Measurements from ENCODE around the gene SRPRB. TPM values are rescaled to one million over a fixed set of nuclear protein-coding genes. Genes with fewer than 3 reads are reported as not detected.

The SRPRB gene
- total and polyA plus RNA-seq, 9 donors: 30.9 to 45.5 (median 36.5) TPM

DNA sequence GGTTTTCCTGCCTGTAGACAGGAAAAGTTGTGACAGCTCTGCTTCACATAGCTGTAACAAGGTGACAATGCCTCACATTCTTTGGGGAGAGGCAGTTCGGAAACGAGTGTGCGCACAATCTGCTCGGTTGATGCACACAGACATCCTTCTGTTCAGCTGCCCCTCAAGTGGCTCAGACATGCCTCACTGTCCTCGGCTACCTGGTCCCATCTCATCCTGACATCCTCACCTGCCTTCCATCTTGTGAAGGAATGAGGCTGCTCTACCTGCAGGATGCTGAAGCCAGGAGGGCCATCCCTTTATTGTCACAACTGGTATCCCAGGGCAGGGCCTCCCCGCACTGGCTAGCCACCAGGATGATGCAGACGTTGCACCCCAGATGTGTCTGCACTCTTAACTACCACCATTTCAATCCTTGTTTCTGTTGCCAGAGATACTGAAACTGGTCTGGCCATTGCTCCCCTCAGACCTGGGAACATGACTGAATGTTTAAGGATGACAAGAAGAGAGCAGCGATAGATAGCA, 19.4 kb downstream of the SRPRB start:
- H3K4me3 ChIP-seq (ENCODE audit: low read length): no peak overlapping the region
- WGBS (ENCODE audit: insufficient coverage): 75% methylated on average over 5 of the region's 8 CpGs
- H3K9me3 ChIP-seq (replicated peaks; ENCODE audit: control insufficient read depth, low read depth, low read length): no peaks in the 10 kb centered on the region
- H3K4me1 ChIP-seq (ENCODE audit: control insufficient read depth, insufficient read depth, low read length): no peaks in the 10 kb centered on the region
- DNase-seq: no peak
- peaks cover 56% of the 10 kb centered on the region for H3K36me3 ChIP-seq (ENCODE audit: control insufficient read depth, insufficient read depth, low read length)
- H3K27ac ChIP-seq (ENCODE audit: low read length): no peak overlapping the region
- H3K27me3 ChIP-seq (ENCODE audit: control insufficient read depth, insufficient read depth, low read length): no peaks in the 10 kb centered on the region

DNA sequence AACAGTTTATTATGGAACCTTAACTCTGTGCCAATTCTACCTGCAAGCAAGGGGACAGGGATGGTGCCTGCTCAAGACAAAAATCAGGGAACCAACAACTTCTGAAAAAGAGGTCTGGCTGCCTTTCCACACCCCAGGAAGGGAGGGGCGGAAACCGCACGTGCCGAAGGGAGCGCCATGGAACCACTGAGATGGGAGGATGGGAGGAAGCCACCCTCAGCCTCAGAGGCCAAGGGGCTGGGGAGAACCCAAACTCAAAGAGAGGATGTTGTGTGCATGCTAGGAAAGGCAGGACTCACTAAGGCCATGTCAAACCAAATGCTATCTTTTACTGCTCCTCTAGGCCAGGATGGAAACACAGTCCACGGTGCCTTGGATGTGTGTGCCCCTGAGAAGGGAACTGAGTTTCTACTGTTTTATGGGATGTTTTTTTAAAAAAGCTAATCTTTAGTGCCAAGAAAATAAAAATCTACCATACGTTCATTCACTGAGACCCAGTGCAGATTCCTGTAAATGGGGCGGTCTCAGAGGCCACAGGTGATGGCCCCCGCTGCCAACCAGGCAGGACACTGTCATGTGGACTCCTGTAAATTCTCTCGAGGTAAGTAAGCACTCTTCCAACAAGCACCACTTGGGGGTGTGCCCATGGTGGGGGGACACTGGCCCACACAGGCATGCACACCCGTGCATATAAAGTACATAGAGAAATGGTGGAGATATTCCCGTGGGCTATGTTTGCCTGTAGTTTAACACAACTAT, 20.5 kb downstream of the SRPRB start:
- no peak overlapping the region for H3K4me3 ChIP-seq (ENCODE audit: low read length)
- H3K4me1 ChIP-seq (ENCODE audit: control insufficient read depth, insufficient read depth, low read length): no peaks in the 10 kb centered on the region
- DNase-seq: no peak
- WGBS (ENCODE audit: insufficient coverage): 92% methylated on average over 7 of the region's 12 CpGs
- H3K27ac ChIP-seq (ENCODE audit: low read length): no peak overlapping the region
- H3K36me3 ChIP-seq (ENCODE audit: control insufficient read depth, insufficient read depth, low read length): peaks cover 45% of the 10 kb centered on the region
- H3K9me3 ChIP-seq (replicated peaks; ENCODE audit: control insufficient read depth, low read depth, low read length): no peaks in the 10 kb centered on the region
- no peaks in the 10 kb centered on the region for H3K27me3 ChIP-seq (ENCODE audit: control insufficient read depth, insufficient read depth, low read length)

DNA sequence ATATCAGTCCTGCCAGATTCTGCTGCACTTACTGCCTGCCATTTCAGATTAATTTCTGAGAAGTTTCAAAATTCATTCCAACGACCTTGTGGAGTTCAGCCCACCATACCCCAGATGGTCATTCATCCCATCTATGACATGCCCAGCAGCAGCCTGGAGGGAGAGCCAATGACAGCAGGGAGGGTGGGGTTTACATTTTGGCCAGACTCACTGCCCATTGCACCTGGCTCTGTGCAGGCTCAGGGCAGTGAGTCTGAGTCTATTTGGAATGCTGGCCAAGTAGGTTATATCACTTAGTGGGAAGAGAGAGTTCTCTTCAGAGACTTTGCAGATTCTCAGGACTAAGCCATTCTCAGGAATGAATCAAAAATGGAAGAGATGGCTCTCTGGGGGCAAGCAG, 21.5 kb downstream of the SRPRB start:
- no peaks in the 10 kb centered on the region for H3K9me3 ChIP-seq (replicated peaks; ENCODE audit: control insufficient read depth, low read depth, low read length)
- no peak overlapping the region for H3K27ac ChIP-seq (ENCODE audit: low read length)
- H3K27me3 ChIP-seq (ENCODE audit: control insufficient read depth, insufficient read depth, low read length): no peaks in the 10 kb centered on the region
- no peaks in the 10 kb centered on the region for H3K4me1 ChIP-seq (ENCODE audit: control insufficient read depth, insufficient read depth, low read length)
- H3K4me3 ChIP-seq (ENCODE audit: low read length): no peak overlapping the region
- H3K36me3 ChIP-seq (ENCODE audit: control insufficient read depth, insufficient read depth, low read length): peaks cover 36% of the 10 kb centered on the region
- no peak for DNase-seq
- WGBS (ENCODE audit: insufficient coverage): no CpG with 5 or more reads among the region's 1 CpG

DNA sequence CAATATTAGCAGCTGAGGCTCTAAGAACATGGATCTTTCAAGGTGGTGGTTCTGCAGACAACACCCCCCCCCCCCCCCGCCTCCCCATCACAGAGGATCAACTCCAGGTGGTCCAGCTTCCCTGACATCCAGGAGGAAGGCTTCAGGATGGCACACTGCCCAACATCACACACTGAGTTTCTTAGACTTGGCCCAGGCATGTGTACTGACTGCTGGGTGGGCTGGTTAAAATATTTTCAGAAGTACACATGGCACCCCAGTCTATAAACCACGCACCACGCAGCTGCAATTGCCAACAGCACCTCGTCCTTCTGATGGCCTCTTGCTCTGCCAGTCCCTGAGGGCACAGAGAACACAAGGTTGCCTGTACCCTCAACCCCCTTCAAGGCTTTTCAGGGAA, 22.1 kb downstream of the SRPRB start:
- Histone ChIP-seq H3K36me3 (ENCODE audit: control insufficient read depth, insufficient read depth, low read length) (peaks cover 30% of the 10 kb centered on the region), H3K4me3 (ENCODE audit: low read length) (no peak overlapping the region), H3K27ac (ENCODE audit: low read length) (no peak overlapping the region), H3K4me1 (ENCODE audit: control insufficient read depth, insufficient read depth, low read length) (no peaks in the 10 kb centered on the region), H3K9me3 (replicated peaks; ENCODE audit: control insufficient read depth, low read depth, low read length) (no peaks in the 10 kb centered on the region), H3K27me3 (ENCODE audit: control insufficient read depth, insufficient read depth, low read length) (no peaks in the 10 kb centered on the region)
- WGBS (ENCODE audit: insufficient coverage): no CpG with 5 or more reads among the region's 4 CpGs
- no peak for DNase-seq

DNA sequence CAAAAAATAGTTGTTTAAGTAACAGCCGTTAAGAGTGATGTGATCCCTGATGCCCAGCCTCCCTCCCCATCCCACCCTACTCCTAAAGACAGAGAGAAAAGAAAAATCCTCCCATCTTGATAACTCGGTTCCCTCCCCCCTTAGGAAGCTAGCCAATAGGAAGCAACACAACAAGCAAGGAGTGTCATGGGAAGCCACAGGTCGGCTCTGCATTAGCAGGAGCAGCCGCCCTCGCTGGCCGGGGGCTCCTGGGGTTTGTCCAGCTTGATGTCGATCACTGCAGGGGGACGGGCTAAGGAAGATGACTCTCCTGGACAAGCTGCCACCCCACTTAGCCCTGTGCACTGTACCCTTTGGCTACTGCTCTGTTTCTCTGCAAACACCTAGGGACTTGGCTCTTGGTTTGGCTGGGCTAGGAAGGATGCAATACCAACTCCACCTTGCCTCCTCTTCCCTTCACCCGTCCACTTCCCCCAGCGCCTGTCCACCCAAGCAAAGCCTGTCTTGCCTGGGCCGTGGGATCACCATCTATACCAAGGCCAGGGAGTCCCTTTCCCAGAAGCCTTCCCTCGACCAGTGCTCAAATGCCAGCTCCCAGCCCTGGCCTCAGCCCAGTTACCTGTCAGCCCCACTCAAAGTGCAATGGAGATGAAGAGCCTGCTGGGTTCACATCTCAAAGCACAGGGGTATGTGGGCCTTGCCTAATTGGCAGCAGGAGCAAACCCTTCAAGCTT, 23.1 kb downstream of the SRPRB start:
- no peaks in the 10 kb centered on the region for H3K4me1 ChIP-seq (ENCODE audit: control insufficient read depth, insufficient read depth, low read length)
- no peaks in the 10 kb centered on the region for H3K27me3 ChIP-seq (ENCODE audit: control insufficient read depth, insufficient read depth, low read length)
- H3K4me3 ChIP-seq (ENCODE audit: low read length): no peak overlapping the region
- DNase-seq: no peak
- H3K36me3 ChIP-seq (ENCODE audit: control insufficient read depth, insufficient read depth, low read length): peaks cover 22% of the 10 kb centered on the region
- WGBS (ENCODE audit: insufficient coverage): 67% methylated on average over 9 of the region's 12 CpGs
- H3K9me3 ChIP-seq (replicated peaks; ENCODE audit: control insufficient read depth, low read depth, low read length): no peaks in the 10 kb centered on the region
- H3K27ac ChIP-seq (ENCODE audit: low read length): no peak overlapping the region

DNA sequence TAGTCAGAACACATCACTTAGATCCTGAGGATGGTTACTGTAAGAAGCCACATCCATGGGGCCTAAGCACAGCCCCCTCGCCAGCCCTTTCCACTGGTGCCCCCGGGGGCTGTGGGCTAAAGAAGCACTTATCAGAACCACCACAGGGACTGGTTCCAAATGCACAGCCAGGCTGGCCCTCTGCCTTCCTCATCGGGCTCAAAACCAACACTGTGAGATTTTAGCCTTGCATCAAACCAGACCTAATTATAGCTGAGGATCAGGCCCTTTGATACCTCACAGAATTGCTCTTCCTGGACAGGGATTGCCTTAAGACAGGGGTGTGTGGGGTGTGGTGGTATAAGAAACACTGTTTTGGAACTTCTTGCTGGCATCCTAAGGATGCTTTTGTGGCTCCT, 23.7 kb downstream of the SRPRB start:
- DNase-seq: no peak
- H3K27ac ChIP-seq (ENCODE audit: low read length): no peak overlapping the region
- H3K4me3 ChIP-seq (ENCODE audit: low read length): no peak overlapping the region

DNA sequence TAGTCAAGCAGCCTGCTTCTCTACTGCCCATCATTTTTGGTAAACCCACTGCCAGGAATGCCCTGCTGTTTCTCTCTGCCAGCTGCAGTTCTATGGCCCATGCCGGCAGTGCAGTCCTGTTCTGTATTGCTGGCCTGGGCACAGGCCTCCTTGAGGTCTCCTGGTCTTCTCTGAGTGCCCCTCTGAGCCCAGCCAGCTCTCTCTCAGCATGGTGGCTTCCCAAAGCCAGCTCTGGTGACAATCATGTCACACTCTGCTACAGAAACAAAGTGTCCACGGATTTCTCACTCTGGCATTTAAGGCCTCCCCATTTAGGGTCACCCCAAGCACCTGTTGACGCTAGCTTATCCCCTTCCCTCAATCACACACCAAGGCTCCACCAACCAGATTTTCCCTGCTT, 24.5 kb downstream of the SRPRB start:
- no peak for DNase-seq
- WGBS (ENCODE audit: insufficient coverage): 77% methylated on average over 3 of the region's 3 CpGs

More for the DNA sequence above, 23.7 kb downstream of the SRPRB start:
- no peaks in the 10 kb centered on the region for H3K27me3 ChIP-seq (ENCODE audit: control insufficient read depth, insufficient read depth, low read length)
- H3K4me1 ChIP-seq (ENCODE audit: control insufficient read depth, insufficient read depth, low read length): no peaks in the 10 kb centered on the region
- H3K9me3 ChIP-seq (replicated peaks; ENCODE audit: control insufficient read depth, low read depth, low read length): no peaks in the 10 kb centered on the region
- peaks cover 16% of the 10 kb centered on the region for H3K36me3 ChIP-seq (ENCODE audit: control insufficient read depth, insufficient read depth, low read length)
- 87% methylated on average over 2 of the region's 3 CpGs for WGBS (ENCODE audit: insufficient coverage)

DNA sequence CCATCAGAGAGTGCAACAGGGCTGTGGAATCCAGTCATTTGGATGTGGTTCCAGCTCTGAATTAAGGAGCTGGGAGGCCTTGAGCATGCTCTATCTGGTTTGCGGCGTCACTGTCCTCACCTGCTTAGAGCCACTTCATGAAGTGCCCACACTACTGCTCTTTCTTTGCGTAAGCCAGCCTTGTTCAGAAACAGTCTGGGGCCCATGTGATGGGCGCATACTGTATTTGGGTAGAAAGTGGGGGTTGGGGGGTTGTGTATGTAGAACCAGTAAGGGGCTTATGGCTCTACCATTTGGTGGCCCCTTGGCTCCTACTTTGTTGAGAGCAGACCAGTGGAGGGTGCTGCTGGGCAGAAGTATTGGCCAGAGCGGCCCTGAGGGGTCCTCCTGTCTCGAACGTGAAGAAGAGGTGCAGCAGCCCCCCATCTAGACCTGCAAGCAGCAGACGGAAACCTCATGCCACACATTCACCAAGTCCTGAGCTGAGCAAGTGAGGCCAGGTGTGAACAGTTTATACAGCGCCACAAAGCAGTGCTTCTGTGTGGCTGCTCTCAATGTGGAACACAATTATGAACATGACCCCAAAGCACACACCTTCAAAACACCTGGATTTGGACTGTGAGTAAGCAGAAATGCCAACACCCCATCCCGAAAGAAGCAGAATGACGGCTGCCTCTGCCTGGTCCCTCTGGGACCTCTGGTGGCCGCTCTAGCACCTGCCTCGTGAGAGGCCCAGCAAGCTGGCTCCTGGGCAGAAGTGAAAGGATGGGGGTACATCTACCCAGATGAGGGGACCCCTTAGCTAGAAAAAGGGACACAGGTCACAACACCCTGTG, 26.6 kb downstream of the SRPRB start:
- Histone ChIP-seq H3K27me3 (ENCODE audit: control insufficient read depth, insufficient read depth, low read length) (no peaks in the 10 kb centered on the region), H3K27ac (ENCODE audit: low read length) (no peak overlapping the region), H3K4me1 (ENCODE audit: control insufficient read depth, insufficient read depth, low read length) (no peaks in the 10 kb centered on the region), H3K36me3 (ENCODE audit: control insufficient read depth, insufficient read depth, low read length) (peaks cover 6% of the 10 kb centered on the region), H3K9me3 (replicated peaks; ENCODE audit: control insufficient read depth, low read depth, low read length) (no peaks in the 10 kb centered on the region), H3K4me3 (ENCODE audit: low read length) (no peak overlapping the region)
- DNase-seq: no peak
- WGBS (ENCODE audit: insufficient coverage): 72% methylated on average over 6 of the region's 13 CpGs

More for the DNA sequence above, 24.5 kb downstream of the SRPRB start:
- Histone ChIP-seq H3K27me3 (ENCODE audit: control insufficient read depth, insufficient read depth, low read length) (no peaks in the 10 kb centered on the region), H3K4me3 (ENCODE audit: low read length) (no peak overlapping the region), H3K36me3 (ENCODE audit: control insufficient read depth, insufficient read depth, low read length) (peaks cover 8% of the 10 kb centered on the region), H3K27ac (ENCODE audit: low read length) (no peak overlapping the region), H3K9me3 (replicated peaks; ENCODE audit: control insufficient read depth, low read depth, low read length) (no peaks in the 10 kb centered on the region), H3K4me1 (ENCODE audit: control insufficient read depth, insufficient read depth, low read length) (no peaks in the 10 kb centered on the region)

DNA sequence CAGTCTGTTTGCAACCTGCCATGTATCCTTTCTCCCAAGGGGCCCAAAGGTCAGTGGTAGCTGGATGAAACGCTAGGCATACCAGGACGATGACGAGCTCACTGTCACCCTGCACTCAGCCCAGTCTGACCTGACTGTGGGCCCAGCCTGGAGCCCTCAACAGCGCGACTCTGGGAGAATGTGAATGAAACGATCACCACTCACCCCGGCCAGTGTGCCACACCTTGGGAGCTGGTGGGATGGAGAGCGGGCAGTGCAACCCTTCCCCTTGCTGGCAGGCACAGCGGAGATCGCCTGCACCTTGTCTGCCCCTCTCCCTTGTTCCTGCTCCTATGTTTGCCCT, 27.2 kb downstream of the SRPRB start:
- no peak overlapping the region for H3K4me3 ChIP-seq (ENCODE audit: low read length)
- peaks cover 6% of the 10 kb centered on the region for H3K36me3 ChIP-seq (ENCODE audit: control insufficient read depth, insufficient read depth, low read length)
- H3K9me3 ChIP-seq (replicated peaks; ENCODE audit: control insufficient read depth, low read depth, low read length): no peaks in the 10 kb centered on the region
- H3K27ac ChIP-seq (ENCODE audit: low read length): no peak overlapping the region
- 93% methylated on average over 10 of the region's 10 CpGs for WGBS (ENCODE audit: insufficient coverage)
- no peak for DNase-seq
- no peaks in the 10 kb centered on the region for H3K27me3 ChIP-seq (ENCODE audit: control insufficient read depth, insufficient read depth, low read length)
- H3K4me1 ChIP-seq (ENCODE audit: control insufficient read depth, insufficient read depth, low read length): no peaks in the 10 kb centered on the region

DNA sequence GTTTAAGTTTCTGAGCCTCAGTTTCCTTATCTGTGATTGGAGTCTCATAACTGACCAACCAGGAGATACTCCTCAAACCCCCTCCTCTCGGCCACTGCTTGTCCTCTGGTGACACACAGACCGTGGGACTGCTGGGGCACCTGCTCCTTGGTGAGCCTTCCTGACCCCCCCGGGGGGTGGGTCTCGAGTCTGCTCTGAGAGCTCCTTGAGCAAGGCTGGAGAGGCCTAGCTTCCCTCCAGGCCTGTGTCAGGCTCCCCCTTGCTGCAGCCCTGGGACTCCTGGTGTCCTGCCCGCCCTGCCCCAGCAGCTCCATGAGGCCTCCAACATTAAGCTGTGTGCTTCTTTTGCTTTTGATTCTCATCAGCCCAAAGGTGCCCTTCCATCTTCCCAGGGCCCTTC, 27.7 kb downstream of the SRPRB start:
- WGBS (ENCODE audit: insufficient coverage): 84% methylated on average over 5 of the region's 5 CpGs
- Histone ChIP-seq H3K4me3 (ENCODE audit: low read length) (no peak overlapping the region), H3K36me3 (ENCODE audit: control insufficient read depth, insufficient read depth, low read length) (peaks cover 8% of the 10 kb centered on the region)

More for the DNA sequence above, 27.7 kb downstream of the SRPRB start:
- Histone ChIP-seq H3K4me1 (ENCODE audit: control insufficient read depth, insufficient read depth, low read length) (no peaks in the 10 kb centered on the region), H3K27me3 (ENCODE audit: control insufficient read depth, insufficient read depth, low read length) (no peaks in the 10 kb centered on the region), H3K27ac (ENCODE audit: low read length) (no peak overlapping the region), H3K9me3 (replicated peaks; ENCODE audit: control insufficient read depth, low read depth, low read length) (no peaks in the 10 kb centered on the region)
- no peak for DNase-seq
